Hepatocyte (in vitro differentiated cells): ENCODE measurements around the gene SH3PXD2A. TPM values are rescaled to one million over a fixed set of nuclear protein-coding genes. Genes with fewer than 3 reads are reported as not detected.
A peak's percentile ranks its signal among the peaks of the same experiment; 100 is the strongest.

ENCODE experiments used
- DNase-seq: peaks from one replicate; pipeline ENCODE4 v3.0.0-alpha.2; 2016; ENCODE audit warnings: low spot score
- H2AFZ ChIP-seq: fragments of 200-600 bp; sonication (generic); 2 replicates; pipeline ENCODE4 v1.6.0; 2016; ENCODE audit warnings: antibody characterized with exemption, mild to moderate bottlenecking
- H3K27ac ChIP-seq: fragments of 200-600 bp; sonication (generic); 2 replicates; pipeline ENCODE4 v1.5.1; 2016; ENCODE audit warnings: mild to moderate bottlenecking
- H3K27me3 ChIP-seq: fragments of 200-600 bp; sonication (generic); 2 replicates; pipeline ENCODE4 v1.6.1; 2016
- H3K36me3 ChIP-seq: fragments of 200-600 bp; sonication (generic); replicated peaks from 2 replicates; pipeline ENCODE4 v1.5.1; 2016; ENCODE audit warnings: low read depth; ENCODE audit not compliant: insufficient read depth
- H3K4me1 ChIP-seq: fragments of 200-600 bp; sonication (generic); 2 replicates; pipeline ENCODE4 v1.5.1; 2016; ENCODE audit warnings: mild to moderate bottlenecking, moderate library complexity; ENCODE audit not compliant: insufficient read depth
- H3K4me2 ChIP-seq: fragments of 200-600 bp; sonication (generic); 2 replicates; pipeline ENCODE4 v1.6.0; 2016
- H3K4me3 ChIP-seq: fragments of 200-600 bp; sonication (generic); 2 replicates; pipeline ENCODE4 v1.5.1; 2016; ENCODE audit warnings: mild to moderate bottlenecking
- H3K79me2 ChIP-seq: fragments of 200-600 bp; sonication (generic); 2 replicates; pipeline ENCODE4 v1.6.0; 2017; ENCODE audit warnings: mild to moderate bottlenecking
- H3K9me2 ChIP-seq: fragments of 200-600 bp; sonication (generic); replicated peaks from 2 replicates; pipeline ENCODE4 v1.6.0; 2017; ENCODE audit warnings: mild to moderate bottlenecking; ENCODE audit not compliant: insufficient read depth
- H3K9me3 ChIP-seq: fragments of 200-600 bp; sonication (generic); 2 replicates; pipeline ENCODE4 v1.5.1; 2016; ENCODE audit warnings: low read depth, mild to moderate bottlenecking
- H4K20me1 ChIP-seq: fragments of 200-600 bp; sonication (generic); 2 replicates; pipeline ENCODE4 v1.6.0; 2016; ENCODE audit warnings: mild to moderate bottlenecking; ENCODE audit not compliant: insufficient read depth, poor library complexity, severe bottlenecking
- EZH2 ChIP-seq: fragments of 200-600 bp; sonication (generic); IDR thresholded peaks from 2 replicates; pipeline ENCODE4 v1.6.1; 2016; ENCODE audit warnings: antibody characterized with exemption, mild to moderate bottlenecking, borderline replicate concordance
- EZH2phosphoT487 ChIP-seq: fragments of 200-600 bp; sonication (generic); IDR thresholded peaks from one replicate; pipeline ENCODE4 v1.6.1; 2018; ENCODE audit warnings: antibody characterized with exemption, mild to moderate bottlenecking, low read depth, moderate library complexity; ENCODE audit not compliant: unreplicated experiment, severe bottlenecking
- WGBS: methylation state at CpG from one replicate; pipeline ENCODE4 v1.1.6; 2016; ENCODE audit warnings: low lambda C conversion rate; ENCODE audit errors: missing lambda C conversion rate; 5-methylcytosine and 5-hydroxymethylcytosine counted together
- polyA plus RNA-seq: library from polyadenylated mRNA; unstranded; fragments of >200 nt; fragmentation: Nextera tagmentation; extraction: Ambion mirVana; gene quantifications from 2 replicates; pipeline ENCODE4 v1.2.1, GENCODE V29; 2016
- total RNA-seq: library from RNA; depleted of rRNA; stranded (reverse); fragments of >200 nt; gene quantifications from 2 replicates; pipeline ENCODE4 v1.2.3, GENCODE V29; 2014
- TF ChIP-seq, protein P1 (sequence below): fragments of 200-600 bp; sonication (generic); IDR thresholded peaks from 2 replicates; pipeline ENCODE4 v1.5.1; 2016; ENCODE audit warnings: antibody characterized with exemption, mild to moderate bottlenecking; ENCODE audit not compliant: poor library complexity

The SH3PXD2A gene
- total and polyA plus RNA-seq, 2 experiments from 2014 or later = 8.4 to 13.6 TPM

- peaks cover 34% of the 10 kb centered on the region for H3K4me1 ChIP-seq
- WGBS = 75% methylated on average over 7 of the region's 7 CpGs
- H3K4me3 ChIP-seq = no peak overlapping the region
- H3K27me3 ChIP-seq = no peaks in the 10 kb centered on the region
- H3K4me2 ChIP-seq = no peak overlapping the region
- no peak for TF ChIP-seq EZH2
- no peak for TF ChIP-seq EZH2phosphoT487
- TF ChIP-seq, protein P1, sequence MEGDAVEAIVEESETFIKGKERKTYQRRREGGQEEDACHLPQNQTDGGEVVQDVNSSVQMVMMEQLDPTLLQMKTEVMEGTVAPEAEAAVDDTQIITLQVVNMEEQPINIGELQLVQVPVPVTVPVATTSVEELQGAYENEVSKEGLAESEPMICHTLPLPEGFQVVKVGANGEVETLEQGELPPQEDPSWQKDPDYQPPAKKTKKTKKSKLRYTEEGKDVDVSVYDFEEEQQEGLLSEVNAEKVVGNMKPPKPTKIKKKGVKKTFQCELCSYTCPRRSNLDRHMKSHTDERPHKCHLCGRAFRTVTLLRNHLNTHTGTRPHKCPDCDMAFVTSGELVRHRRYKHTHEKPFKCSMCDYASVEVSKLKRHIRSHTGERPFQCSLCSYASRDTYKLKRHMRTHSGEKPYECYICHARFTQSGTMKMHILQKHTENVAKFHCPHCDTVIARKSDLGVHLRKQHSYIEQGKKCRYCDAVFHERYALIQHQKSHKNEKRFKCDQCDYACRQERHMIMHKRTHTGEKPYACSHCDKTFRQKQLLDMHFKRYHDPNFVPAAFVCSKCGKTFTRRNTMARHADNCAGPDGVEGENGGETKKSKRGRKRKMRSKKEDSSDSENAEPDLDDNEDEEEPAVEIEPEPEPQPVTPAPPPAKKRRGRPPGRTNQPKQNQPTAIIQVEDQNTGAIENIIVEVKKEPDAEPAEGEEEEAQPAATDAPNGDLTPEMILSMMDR = no peak
- no peaks in the 10 kb centered on the region for H3K9me2 ChIP-seq
- no peaks in the 10 kb centered on the region for H3K9me3 ChIP-seq
- no peak overlapping the region for H3K27ac ChIP-seq
- no peak overlapping the region for H2AFZ ChIP-seq
- no peaks in the 10 kb centered on the region for H4K20me1 ChIP-seq
- no peaks in the 10 kb centered on the region for H3K36me3 ChIP-seq
- peak; percentile 58 for DNase-seq
- peaks cover 8% of the 10 kb centered on the region for H3K79me2 ChIP-seq
Measured at GRCh38 chr10:103783681-103784080, 71.7 kb downstream of the SH3PXD2A start.

- peak; percentile 52 for DNase-seq
- Histone ChIP-seq H2AFZ (no peak overlapping the region), H3K36me3 (no peaks in the 10 kb centered on the region), H3K27me3 (no peaks in the 10 kb centered on the region), H3K4me3 (no peak overlapping the region), H4K20me1 (no peaks in the 10 kb centered on the region), H3K9me3 (no peaks in the 10 kb centered on the region), H3K4me1 (peaks cover 28% of the 10 kb centered on the region), H3K79me2 (peaks cover 2% of the 10 kb centered on the region), H3K9me2 (no peaks in the 10 kb centered on the region), H3K4me2 (no peak overlapping the region), H3K27ac (peak overlapping the region; percentile 27)
- TF ChIP-seq EZH2phosphoT487 = no peak
- TF ChIP-seq, protein P1 = peak; percentile 29
- whole genome bisulfite sequencing = 81% methylated on average over 6 of the region's 6 CpGs
Measured at GRCh38 chr10:103781329-103782061, 73.9 kb downstream of the SH3PXD2A start.

- H3K79me2 ChIP-seq = peaks cover 2% of the 10 kb centered on the region
- no peak overlapping the region for H2AFZ ChIP-seq
- peaks cover 23% of the 10 kb centered on the region for H3K4me1 ChIP-seq
- no peak overlapping the region for H3K4me2 ChIP-seq
- H3K9me3 ChIP-seq = no peaks in the 10 kb centered on the region
- H3K27me3 ChIP-seq = no peaks in the 10 kb centered on the region
- H3K27ac ChIP-seq = no peak overlapping the region
- no peaks in the 10 kb centered on the region for H3K36me3 ChIP-seq
- no peaks in the 10 kb centered on the region for H3K9me2 ChIP-seq
- DNase-seq = no peak
- TF ChIP-seq, protein P1 = no peak
- TF ChIP-seq EZH2 = no peak
- TF ChIP-seq EZH2phosphoT487 = no peak
- WGBS = 83% methylated on average over 8 of the region's 8 CpGs
- H4K20me1 ChIP-seq = no peaks in the 10 kb centered on the region
- H3K4me3 ChIP-seq = no peak overlapping the region
Measured at GRCh38 chr10:103780242-103781149, 74.9 kb downstream of the SH3PXD2A start.
